Left lung (tissue), 10 donors: ENCODE results near the gene ADGRL2. TPM values are rescaled to one million over a fixed set of nuclear protein-coding genes. Genes with fewer than 3 reads are reported as not detected.

Experiments used
- ATAC-seq: fragments of 200-7000 bp; cut with Tn5 transposase; one replicate; pipeline ENCODE4 v1.9.1; 2020; ENCODE audit warnings: moderate library complexity
- DNase-seq, 4 donors: peaks; one replicate each; pipeline ENCODE4 v3.0.0-alpha.2; 2013 to 2020
- H3K27ac ChIP-seq, 2 donors: fragments of 200-600 bp; sonication (generic) in 1 of 2; one replicate each; pipeline versions ENCODE4 v1.5.0 to v1.8.0; 2020 to 2021
- H3K27me3 ChIP-seq, 2 donors: fragments of 200-600 bp; sonication (generic) in 1 of 2; one replicate each; pipeline versions ENCODE4 v1.5.0 to v1.8.0; 2020 to 2021
- H3K36me3 ChIP-seq, 2 donors: fragments of 200-600 bp; sonication (generic) in 1 of 2; one replicate each; pipeline versions ENCODE4 v1.5.0 to v1.8.0; 2020 to 2021
- H3K4me1 ChIP-seq, 2 donors: fragments of 200-600 bp; one replicate each; pipeline ENCODE4 v1.8.0; 2021
- H3K4me3 ChIP-seq, 2 donors: fragments of 200-600 bp; sonication (generic) in 1 of 2; one replicate each; pipeline versions ENCODE4 v1.5.0 to v1.8.0; 2020 to 2021; ENCODE audit warnings: mild to moderate bottlenecking in 1 of 2
- H3K9me3 ChIP-seq, 2 donors: fragments of 200-600 bp; sonication (generic) in 1 of 2; one replicate each; pipeline versions ENCODE4 v1.5.0 to v1.8.0; 2020 to 2021
- CTCF ChIP-seq, 2 donors: fragments of 200-600 bp; sonication (generic) in 1 of 2; IDR thresholded peaks; one replicate each; pipeline versions ENCODE4 v1.5.0 to v1.8.0; 2021; ENCODE audit warnings: antibody characterized with exemption in 2 of 2
- intact Hi-C, 2 donors: fragments of 100-400 bp; cut with DNase I; formaldehyde crosslinking; loops; one replicate each; pipeline versions ENCODE4 v1.11.2 to v1.14.2; 2022
- polyA plus RNA-seq, 6 donors: library from polyadenylated mRNA; unstranded; fragments of 120-200 nt; gene quantifications; one replicate each; pipeline ENCODE4 v1.2.1, GENCODE V29; 2013; ENCODE audit not compliant: insufficient read length in 6 of 6
- total RNA-seq, 2 donors: library from RNA; stranded (reverse); fragmentation: NEBNext Ultra II Directional; extraction: Animal tissue kit (Norgen Biotek cat#: 25700); gene quantifications; one replicate each; pipeline ENCODE4 v1.2.1, GENCODE V29; 2021
- donor health status: DM: no; HTN: yes; CAD: no.
- donor health status: DM: no; HTN: no; CAD: no.

The ADGRL2 gene
- total and polyA plus RNA-seq, 8 donors: 78.8 to 295 (median 250) TPM

- DNase-seq (no peak), ATAC-seq (no peak)
- Histone ChIP-seq H3K4me1 (no peaks in the 10 kb centered on the region), H3K4me3 (no peak overlapping the region), H3K36me3 (no peaks in the 10 kb centered on the region), H3K27me3 (no peaks in the 10 kb centered on the region), H3K9me3 (no peaks in the 10 kb centered on the region), H3K27ac (no peak overlapping the region)
- intact Hi-C loops: no loop called here
- TF ChIP-seq CTCF (IDR thresholded peaks at IDR 0.05): no peak
Measured at GRCh38 chr1:82030830-82031229, 230.1 kb downstream of the ADGRL2 start.

GRCh38 chr1:82032068-82032467, 231.3 kb downstream of the ADGRL2 start:
- Histone ChIP-seq H3K27me3 (no peaks in the 10 kb centered on the region), H3K4me3 (no peak overlapping the region), H3K9me3 (no peaks in the 10 kb centered on the region), H3K27ac (no peak overlapping the region), H3K4me1 (no peaks in the 10 kb centered on the region), H3K36me3 (no peaks in the 10 kb centered on the region)
- intact Hi-C loops: no loop called here
- no peak for TF ChIP-seq CTCF (IDR thresholded peaks at IDR 0.05)
- ATAC-seq (no peak), DNase-seq (no peak)

- Histone ChIP-seq H3K9me3 (no peaks in the 10 kb centered on the region), H3K27me3 (no peaks in the 10 kb centered on the region), H3K4me3 (no peak overlapping the region), H3K36me3 (no peaks in the 10 kb centered on the region), H3K4me1 (no peaks in the 10 kb centered on the region), H3K27ac (no peak overlapping the region)
- TF ChIP-seq CTCF (IDR thresholded peaks at IDR 0.05): no peak
- DNase-seq (no peak), ATAC-seq (no peak)
- intact Hi-C loops: no loop called here
Measured at GRCh38 chr1:82034812-82035211, 234.1 kb downstream of the ADGRL2 start.
